HEK293 (cell line): ENCODE results near the gene ALOX12B.

ENCODE experiments used
- KLF9 ChIP-seq: fragments of 450-650 bp; formaldehyde crosslinking; IDR thresholded peaks from 2 replicates; pipeline ENCODE4 v1.5.1; 2016; ENCODE audit warnings: missing biosample characterization, missing genetic modification characterization, low read depth
- SCRT1 ChIP-seq: fragments of 450-650 bp; formaldehyde crosslinking; IDR thresholded peaks from 2 replicates; pipeline ENCODE4 v1.5.1; 2016; ENCODE audit warnings: missing biosample characterization, missing genetic modification characterization, borderline replicate concordance
- SCRT2 ChIP-seq: fragments of 450-650 bp; formaldehyde crosslinking; IDR thresholded peaks from 2 replicates; pipeline ENCODE4 v1.5.1; 2016; ENCODE audit warnings: missing biosample characterization, missing genetic modification characterization
- SP7 ChIP-seq: fragments of 450-650 bp; formaldehyde crosslinking; IDR thresholded peaks from 2 replicates; pipeline ENCODE4 v1.5.1; 2016; ENCODE audit warnings: missing biosample characterization, missing genetic modification characterization
- WT1 ChIP-seq: fragments of 450-650 bp; formaldehyde crosslinking; IDR thresholded peaks from 2 replicates; pipeline ENCODE4 v1.5.1; 2016; ENCODE audit warnings: missing biosample characterization, missing genetic modification characterization
- ZBTB7A ChIP-seq: fragments of 450-650 bp; formaldehyde crosslinking; IDR thresholded peaks from 2 replicates; pipeline ENCODE4 v1.5.1; 2016; ENCODE audit warnings: low read depth, missing biosample characterization, missing genetic modification characterization
- ZBTB8A ChIP-seq: fragments of 450-650 bp; formaldehyde crosslinking; IDR thresholded peaks from 2 replicates; pipeline ENCODE4 v1.5.1; 2016; ENCODE audit warnings: missing biosample characterization, missing genetic modification characterization
- ZFP41 ChIP-seq: fragments of 450-650 bp; formaldehyde crosslinking; IDR thresholded peaks from 2 replicates; pipeline ENCODE4 v1.5.1; 2016; ENCODE audit warnings: missing biosample characterization, missing genetic modification characterization, borderline replicate concordance
- ZNF114 ChIP-seq: fragments of 450-650 bp; formaldehyde crosslinking; IDR thresholded peaks from 2 replicates; pipeline ENCODE4 v1.5.0; 2017; ENCODE audit warnings: missing biosample characterization, missing genetic modification characterization
- ZNF140 ChIP-seq: fragments of 450-650 bp; formaldehyde crosslinking; IDR thresholded peaks from 2 replicates; pipeline ENCODE4 v1.5.1; 2016; ENCODE audit warnings: missing biosample characterization, missing genetic modification characterization
- ZNF157 ChIP-seq: fragments of 450-650 bp; formaldehyde crosslinking; IDR thresholded peaks from 2 replicates; pipeline ENCODE4 v1.5.1; 2016; ENCODE audit warnings: missing biosample characterization, missing genetic modification characterization
- ZNF2 ChIP-seq: fragments of 450-650 bp; formaldehyde crosslinking; IDR thresholded peaks from 2 replicates; pipeline ENCODE4 v1.5.1; 2016; ENCODE audit warnings: missing biosample characterization, missing genetic modification characterization
- ZNF223 ChIP-seq: fragments of 450-650 bp; formaldehyde crosslinking; IDR thresholded peaks from 2 replicates; pipeline ENCODE4 v1.5.1; 2016; ENCODE audit warnings: missing biosample characterization, missing genetic modification characterization
- ZNF302 ChIP-seq: fragments of 450-650 bp; formaldehyde crosslinking; IDR thresholded peaks from 2 replicates; pipeline ENCODE4 v1.5.1; 2016; ENCODE audit warnings: missing biosample characterization, missing genetic modification characterization, low read depth
- ZNF335 ChIP-seq: fragments of 450-650 bp; formaldehyde crosslinking; conservative IDR thresholded peaks from 2 replicates; pipeline ENCODE4 v1.5.1; 2016; ENCODE audit warnings: missing biosample characterization, missing genetic modification characterization
- ZNF341 ChIP-seq: fragments of 450-650 bp; formaldehyde crosslinking; IDR thresholded peaks from 2 replicates; pipeline ENCODE4; 2016; ENCODE audit warnings: low read depth, missing biosample characterization, missing genetic modification characterization
- ZNF394 ChIP-seq: fragments of 450-650 bp; formaldehyde crosslinking; IDR thresholded peaks from 2 replicates; pipeline ENCODE4 v1.5.1; 2016; ENCODE audit warnings: missing biosample characterization, missing genetic modification characterization, mild to moderate bottlenecking, moderate library complexity, borderline replicate concordance
- ZNF501 ChIP-seq: fragments of 450-650 bp; formaldehyde crosslinking; IDR thresholded peaks from 2 replicates; pipeline ENCODE4 v1.5.1; 2016; ENCODE audit warnings: missing biosample characterization, missing genetic modification characterization
- ZNF529 ChIP-seq: fragments of 450-650 bp; formaldehyde crosslinking; IDR thresholded peaks from 2 replicates; pipeline ENCODE4 v1.5.1; 2017; ENCODE audit warnings: missing genetic modification characterization, missing biosample characterization; ENCODE audit not compliant: insufficient replicate concordance
- ZNF544 ChIP-seq: fragments of 450-650 bp; formaldehyde crosslinking; IDR thresholded peaks from 2 replicates; pipeline ENCODE4 v1.5.0; 2017; ENCODE audit warnings: missing biosample characterization, missing genetic modification characterization
- ZNF561 ChIP-seq: fragments of 450-650 bp; IDR thresholded peaks from 2 replicates; pipeline ENCODE4 v1.5.1; 2018; ENCODE audit warnings: missing biosample characterization, missing genetic modification characterization, borderline replicate concordance
- ZNF580 ChIP-seq: fragments of 450-650 bp; formaldehyde crosslinking; IDR thresholded peaks from 2 replicates; pipeline ENCODE4 v1.5.1; 2016; ENCODE audit warnings: missing biosample characterization, missing genetic modification characterization
- ZNF596 ChIP-seq: fragments of 450-650 bp; IDR thresholded peaks from 2 replicates; pipeline ENCODE4 v1.5.0; 2018; ENCODE audit warnings: missing biosample characterization, mild to moderate bottlenecking, missing genetic modification characterization, moderate library complexity
- ZNF600 ChIP-seq: fragments of 450-650 bp; formaldehyde crosslinking; IDR thresholded peaks from 2 replicates; pipeline ENCODE4 v1.5.1; 2016; ENCODE audit warnings: missing biosample characterization, missing genetic modification characterization
- ZNF623 ChIP-seq: fragments of 450-650 bp; formaldehyde crosslinking; IDR thresholded peaks from 2 replicates; pipeline ENCODE4 v1.5.1; 2016; ENCODE audit warnings: missing biosample characterization, missing genetic modification characterization
- ZNF768 ChIP-seq: fragments of 450-650 bp; formaldehyde crosslinking; IDR thresholded peaks from 2 replicates; pipeline ENCODE4 v1.5.1; 2018; ENCODE audit warnings: missing biosample characterization, mild to moderate bottlenecking, missing genetic modification characterization
- ZNF776 ChIP-seq: fragments of 450-650 bp; formaldehyde crosslinking; IDR thresholded peaks from 2 replicates; pipeline ENCODE4 v1.5.0; 2017; ENCODE audit warnings: missing biosample characterization, missing genetic modification characterization, borderline replicate concordance
- ZNF791 ChIP-seq: fragments of 450-650 bp; formaldehyde crosslinking; IDR thresholded peaks from 2 replicates; pipeline ENCODE4 v1.5.1; 2016; ENCODE audit warnings: missing biosample characterization, missing genetic modification characterization
- ZNF830 ChIP-seq: fragments of 450-650 bp; IDR thresholded peaks from 2 replicates; pipeline ENCODE4 v1.5.0; 2018; ENCODE audit warnings: missing biosample characterization, missing genetic modification characterization, low read depth, mild to moderate bottlenecking, moderate library complexity
- ZXDB ChIP-seq: fragments of 450-650 bp; formaldehyde crosslinking; IDR thresholded peaks from 2 replicates; pipeline ENCODE4 v1.5.1; 2016; ENCODE audit warnings: missing biosample characterization, missing genetic modification characterization
- TF ChIP-seq, protein P1 (sequence below): fragments of 450-650 bp; formaldehyde crosslinking; IDR thresholded peaks from 2 replicates; pipeline ENCODE4 v1.5.0; 2017; ENCODE audit warnings: missing biosample characterization, missing genetic modification characterization, borderline replicate concordance
- TF ChIP-seq, protein P2 (sequence below): fragments of 450-650 bp; formaldehyde crosslinking; IDR thresholded peaks from 2 replicates; pipeline ENCODE4 v1.5.1; 2016; ENCODE audit warnings: missing biosample characterization, missing genetic modification characterization
- TF ChIP-seq, protein P3 (sequence below): fragments of 450-650 bp; formaldehyde crosslinking; IDR thresholded peaks from 2 replicates; pipeline ENCODE4 v1.5.1; 2016; ENCODE audit warnings: missing biosample characterization, missing genetic modification characterization
- TF ChIP-seq, protein P4 (sequence below): fragments of 450-650 bp; formaldehyde crosslinking; IDR thresholded peaks from 2 replicates; pipeline ENCODE4 v1.5.1; 2016; ENCODE audit warnings: missing biosample characterization, missing genetic modification characterization

ALOX12B gene

DNA sequence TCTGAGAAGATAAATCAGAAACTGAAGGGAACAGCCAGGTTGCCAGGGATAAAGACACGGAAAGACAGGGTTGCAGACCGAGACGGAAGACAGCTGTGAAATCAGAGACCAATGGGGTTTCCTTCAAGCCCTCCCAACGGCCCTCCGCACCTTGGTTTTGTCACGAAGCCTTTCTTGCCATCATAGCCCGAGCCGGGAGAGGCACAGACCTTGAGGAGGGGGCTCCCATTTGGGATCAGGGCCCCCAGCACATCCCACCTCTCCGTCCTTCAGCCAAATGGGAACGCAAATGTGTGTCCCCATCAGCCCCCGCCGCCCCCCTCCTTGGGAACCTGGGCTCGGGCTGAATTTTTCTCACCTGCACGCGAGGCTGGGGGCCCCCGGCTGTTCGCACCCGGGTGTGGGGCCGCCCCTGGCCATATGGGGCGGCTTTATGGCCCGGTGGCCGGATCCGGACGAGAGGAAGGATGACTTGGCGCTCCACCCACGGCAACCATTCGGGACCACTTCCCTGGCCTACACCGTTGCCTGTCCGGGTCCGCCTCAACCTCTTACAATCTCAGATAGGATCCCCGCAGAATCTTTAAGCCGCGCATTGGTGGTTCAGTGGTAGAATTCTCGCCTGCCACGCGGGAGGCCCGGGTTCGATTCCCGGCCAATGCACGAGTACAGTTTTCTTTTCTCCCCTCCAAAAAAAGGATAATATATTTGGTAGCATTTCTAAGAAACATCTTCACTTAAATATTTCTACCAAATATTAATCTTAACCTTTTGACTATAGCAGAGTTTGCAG lies 37.8 kb upstream of the ALOX12B start (continued):
- TF ChIP-seq, protein P1, sequence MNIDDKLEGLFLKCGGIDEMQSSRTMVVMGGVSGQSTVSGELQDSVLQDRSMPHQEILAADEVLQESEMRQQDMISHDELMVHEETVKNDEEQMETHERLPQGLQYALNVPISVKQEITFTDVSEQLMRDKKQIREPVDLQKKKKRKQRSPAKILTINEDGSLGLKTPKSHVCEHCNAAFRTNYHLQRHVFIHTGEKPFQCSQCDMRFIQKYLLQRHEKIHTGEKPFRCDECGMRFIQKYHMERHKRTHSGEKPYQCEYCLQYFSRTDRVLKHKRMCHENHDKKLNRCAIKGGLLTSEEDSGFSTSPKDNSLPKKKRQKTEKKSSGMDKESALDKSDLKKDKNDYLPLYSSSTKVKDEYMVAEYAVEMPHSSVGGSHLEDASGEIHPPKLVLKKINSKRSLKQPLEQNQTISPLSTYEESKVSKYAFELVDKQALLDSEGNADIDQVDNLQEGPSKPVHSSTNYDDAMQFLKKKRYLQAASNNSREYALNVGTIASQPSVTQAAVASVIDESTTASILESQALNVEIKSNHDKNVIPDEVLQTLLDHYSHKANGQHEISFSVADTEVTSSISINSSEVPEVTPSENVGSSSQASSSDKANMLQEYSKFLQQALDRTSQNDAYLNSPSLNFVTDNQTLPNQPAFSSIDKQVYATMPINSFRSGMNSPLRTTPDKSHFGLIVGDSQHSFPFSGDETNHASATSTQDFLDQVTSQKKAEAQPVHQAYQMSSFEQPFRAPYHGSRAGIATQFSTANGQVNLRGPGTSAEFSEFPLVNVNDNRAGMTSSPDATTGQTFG (tag by site-specific recombination), result no peak
- TF ChIP-seq ZNF600 (tag by site-specific recombination), result no peak
- TF ChIP-seq ZNF529 (tag by site-specific recombination), result no peak
- TF ChIP-seq, protein P2, sequence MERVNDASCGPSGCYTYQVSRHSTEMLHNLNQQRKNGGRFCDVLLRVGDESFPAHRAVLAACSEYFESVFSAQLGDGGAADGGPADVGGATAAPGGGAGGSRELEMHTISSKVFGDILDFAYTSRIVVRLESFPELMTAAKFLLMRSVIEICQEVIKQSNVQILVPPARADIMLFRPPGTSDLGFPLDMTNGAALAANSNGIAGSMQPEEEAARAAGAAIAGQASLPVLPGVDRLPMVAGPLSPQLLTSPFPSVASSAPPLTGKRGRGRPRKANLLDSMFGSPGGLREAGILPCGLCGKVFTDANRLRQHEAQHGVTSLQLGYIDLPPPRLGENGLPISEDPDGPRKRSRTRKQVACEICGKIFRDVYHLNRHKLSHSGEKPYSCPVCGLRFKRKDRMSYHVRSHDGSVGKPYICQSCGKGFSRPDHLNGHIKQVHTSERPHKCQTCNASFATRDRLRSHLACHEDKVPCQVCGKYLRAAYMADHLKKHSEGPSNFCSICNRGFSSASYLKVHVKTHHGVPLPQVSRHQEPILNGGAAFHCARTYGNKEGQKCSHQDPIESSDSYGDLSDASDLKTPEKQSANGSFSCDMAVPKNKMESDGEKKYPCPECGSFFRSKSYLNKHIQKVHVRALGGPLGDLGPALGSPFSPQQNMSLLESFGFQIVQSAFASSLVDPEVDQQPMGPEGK (tag by site-specific recombination), result peak; percentile 23
- no peak for TF ChIP-seq ZNF596 (tag by site-specific recombination)
- TF ChIP-seq ZNF223 (tag by site-specific recombination), result no peak
- TF ChIP-seq ZNF768 (tag by site-specific recombination), result no peak
- peak; percentile 43 for TF ChIP-seq SP7 (tag by site-specific recombination)
- no peak; the same call in 1 of the 2 replicates for TF ChIP-seq ZBTB7A (tag by site-specific recombination)
- 0 out of 2 replicates have a peak, but pooled peaks have one; percentile 8 for TF ChIP-seq ZNF341 (tag by site-specific recombination)
- TF ChIP-seq ZNF114 (tag by site-specific recombination), result no peak
- no peak; the same call in 1 of the 2 replicates for TF ChIP-seq ZNF2 (tag by site-specific recombination)
- TF ChIP-seq ZNF157, result no peak
- TF ChIP-seq ZNF302 (tag by site-specific recombination), result no peak
- no peak for TF ChIP-seq ZFP41 (tag by site-specific recombination)
- TF ChIP-seq ZNF561 (tag by site-specific recombination), result peak; percentile 95
- TF ChIP-seq, protein P3, sequence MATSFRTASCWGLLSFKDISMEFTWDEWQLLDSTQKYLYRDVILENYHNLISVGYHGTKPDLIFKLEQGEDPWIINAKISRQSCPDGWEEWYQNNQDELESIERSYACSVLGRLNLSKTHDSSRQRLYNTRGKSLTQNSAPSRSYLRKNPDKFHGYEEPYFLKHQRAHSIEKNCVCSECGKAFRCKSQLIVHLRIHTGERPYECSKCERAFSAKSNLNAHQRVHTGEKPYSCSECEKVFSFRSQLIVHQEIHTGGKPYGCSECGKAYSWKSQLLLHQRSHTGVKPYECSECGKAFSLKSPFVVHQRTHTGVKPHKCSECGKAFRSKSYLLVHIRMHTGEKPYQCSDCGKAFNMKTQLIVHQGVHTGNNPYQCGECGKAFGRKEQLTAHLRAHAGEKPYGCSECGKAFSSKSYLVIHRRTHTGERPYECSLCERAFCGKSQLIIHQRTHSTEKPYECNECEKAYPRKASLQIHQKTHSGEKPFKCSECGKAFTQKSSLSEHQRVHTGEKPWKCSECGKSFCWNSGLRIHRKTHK (tag by site-specific recombination), result no peak
- TF ChIP-seq, protein P4, sequence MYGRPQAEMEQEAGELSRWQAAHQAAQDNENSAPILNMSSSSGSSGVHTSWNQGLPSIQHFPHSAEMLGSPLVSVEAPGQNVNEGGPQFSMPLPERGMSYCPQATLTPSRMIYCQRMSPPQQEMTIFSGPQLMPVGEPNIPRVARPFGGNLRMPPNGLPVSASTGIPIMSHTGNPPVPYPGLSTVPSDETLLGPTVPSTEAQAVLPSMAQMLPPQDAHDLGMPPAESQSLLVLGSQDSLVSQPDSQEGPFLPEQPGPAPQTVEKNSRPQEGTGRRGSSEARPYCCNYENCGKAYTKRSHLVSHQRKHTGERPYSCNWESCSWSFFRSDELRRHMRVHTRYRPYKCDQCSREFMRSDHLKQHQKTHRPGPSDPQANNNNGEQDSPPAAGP, result no peak; the same call in 1 of the 2 replicates
- TF ChIP-seq ZNF501 (tag by site-specific recombination), result peak; percentile 86; the same call in 1 of the 2 replicates
- TF ChIP-seq ZNF544, result no peak
- peak; percentile 12; the same call in 1 of the 2 replicates for TF ChIP-seq KLF9 (tag by site-specific recombination)
- TF ChIP-seq ZNF580 (tag by site-specific recombination), result peak; percentile 92
- no peak for TF ChIP-seq ZNF140 (tag by site-specific recombination)
- TF ChIP-seq ZBTB8A (tag by site-specific recombination), result peak; percentile 46
- TF ChIP-seq ZNF830 (tag by site-specific recombination), result no peak
- TF ChIP-seq SCRT1 (tag by site-specific recombination), result no peak
- TF ChIP-seq ZNF791 (tag by site-specific recombination), result no peak
- no peak for TF ChIP-seq ZNF776
- TF ChIP-seq WT1, result 0 out of 2 replicates have a peak, but pooled peaks have one; percentile 22
- no peak for TF ChIP-seq SCRT2 (tag by site-specific recombination)
- TF ChIP-seq ZNF335 (tag by site-specific recombination), result peak; percentile 42; the same call in 1 of the 2 replicates
- TF ChIP-seq ZNF394, result no peak
- peak; percentile 17; the same call in 1 of the 2 replicates for TF ChIP-seq ZXDB (tag by site-specific recombination)
- TF ChIP-seq ZNF623 (tag by site-specific recombination), result no peak
